Liver (tissue), 9 donors: Measurements from ENCODE around the gene GALNT4. TPM values are rescaled to one million over a fixed set of nuclear protein-coding genes. Genes with fewer than 3 reads are reported as not detected.

Experiments
- DNase-seq: peaks from one replicate; pipeline ENCODE4 v3.0.0-alpha.2; 2017; ENCODE audit warnings: low spot score
- H3K27ac ChIP-seq, 2 donors: one replicate each; pipeline ENCODE4 v1.7.0; 2013; ENCODE audit warnings: inconsistent platforms in 2 of 2, low read length in 2 of 2, control low read depth in 1 of 2, low read depth in 1 of 2, mild to moderate bottlenecking in 1 of 2
- H3K27me3 ChIP-seq, 4 donors: one replicate each; pipeline versions ENCODE4 v1.6.1 to v1.7.0; 2013; ENCODE audit warnings: low read length in 3 of 4, inconsistent platforms in 1 of 4, mild to moderate bottlenecking in 1 of 4, moderate library complexity in 1 of 4; ENCODE audit not compliant: control insufficient read depth in 4 of 4, insufficient read depth in 4 of 4
- H3K36me3 ChIP-seq, 4 donors: one replicate each; pipeline versions ENCODE4 v1.6.1 to v1.7.0; 2013; ENCODE audit warnings: low read length in 3 of 4, mild to moderate bottlenecking in 3 of 4, low read depth in 1 of 4, moderate library complexity in 1 of 4; ENCODE audit not compliant: control insufficient read depth in 4 of 4, insufficient read depth in 3 of 4
- H3K4me1 ChIP-seq, 4 donors: one replicate each; pipeline versions ENCODE4 v1.6.1 to v1.7.0; 2013; ENCODE audit warnings: low read length in 3 of 4, mild to moderate bottlenecking in 3 of 4, moderate library complexity in 1 of 4; ENCODE audit not compliant: control insufficient read depth in 4 of 4, insufficient read depth in 4 of 4
- H3K4me3 ChIP-seq, 3 donors: one replicate each; pipeline versions ENCODE4 v1.6.1 to v1.7.0; 2013; ENCODE audit warnings: low read length in 3 of 3, control low read depth in 1 of 3, low read depth in 1 of 3, mild to moderate bottlenecking in 1 of 3
- H3K9ac ChIP-seq, 2 donors: one replicate each; pipeline ENCODE4 v1.7.0; 2013; ENCODE audit warnings: low read length in 2 of 2, mild to moderate bottlenecking in 2 of 2, moderate library complexity in 2 of 2, control low read depth in 1 of 2, low read depth in 1 of 2
- H3K9me3 ChIP-seq, 4 donors: one replicate each; pipeline versions ENCODE4 v1.6.1 to v1.7.0; 2013; ENCODE audit warnings: low read length in 3 of 4; ENCODE audit not compliant: control insufficient read depth in 4 of 4
- FOXA2 ChIP-seq: IDR thresholded peaks from 2 replicates; pipeline ENCODE4 v1.6.1; 2016; ENCODE audit warnings: antibody characterized with exemption
- GABPA ChIP-seq, 2 donors: IDR thresholded peaks in 1 of 2; conservative IDR thresholded peaks in 1 of 2; 2 replicates each; pipeline ENCODE4 v1.6.1; 2016; ENCODE audit warnings: antibody characterized with exemption in 2 of 2, mild to moderate bottlenecking in 1 of 2, moderate library complexity in 1 of 2
- HNF4A ChIP-seq, 2 donors: conservative IDR thresholded peaks; 2 replicates each; pipeline ENCODE4 v1.6.1; 2016; ENCODE audit warnings: antibody characterized with exemption in 2 of 2, mild to moderate bottlenecking in 2 of 2
- HNF4G ChIP-seq: IDR thresholded peaks from 2 replicates; pipeline ENCODE4 v1.6.1; 2016; ENCODE audit warnings: antibody characterized with exemption
- JUND ChIP-seq, 2 donors: IDR thresholded peaks; 2 replicates each; pipeline ENCODE4 v1.6.1; 2016; ENCODE audit warnings: antibody characterized with exemption in 2 of 2
- NR2F2 ChIP-seq: IDR thresholded peaks from 2 replicates; pipeline ENCODE4 v1.6.1; 2016; ENCODE audit warnings: antibody characterized with exemption
- RAD21 ChIP-seq, 2 donors: IDR thresholded peaks; 2 replicates each; pipeline ENCODE4 v1.6.1; 2016; ENCODE audit warnings: antibody characterized with exemption in 2 of 2, mild to moderate bottlenecking in 2 of 2
- REST ChIP-seq: IDR thresholded peaks from 2 replicates; pipeline ENCODE4 v1.6.1; 2016; ENCODE audit warnings: antibody characterized with exemption, mild to moderate bottlenecking
- RXRA ChIP-seq, 2 donors: IDR thresholded peaks; 2 replicates each; pipeline ENCODE4 v1.6.1; 2017 to 2018; ENCODE audit warnings: antibody characterized with exemption in 2 of 2, mild to moderate bottlenecking in 1 of 2
- SP1 ChIP-seq: IDR thresholded peaks from 2 replicates; pipeline ENCODE4 v1.6.1; 2018; ENCODE audit warnings: antibody characterized with exemption, mild to moderate bottlenecking
- YY1 ChIP-seq: IDR thresholded peaks from 2 replicates; pipeline ENCODE4 v1.6.1; 2016; ENCODE audit warnings: antibody characterized with exemption, mild to moderate bottlenecking
- ZBTB33 ChIP-seq: IDR thresholded peaks from 2 replicates; pipeline ENCODE4 v1.6.1; 2016; ENCODE audit warnings: antibody characterized with exemption
- WGBS: extraction: QIAGEN DNeasy Blood & Tissue Kit; methylation state at CpG from one replicate; pipeline ENCODE4 v1.1.7; 2013; 5-methylcytosine and 5-hydroxymethylcytosine counted together
- polyA plus RNA-seq, 2 donors: library from polyadenylated mRNA; stranded (reverse) in 1 of 2; unstranded in 1 of 2; fragments of 200-250 nt in 1 of 2; fragments of >200 nt in 1 of 2; fragmentation: Nextera tagmentation in 1 of 2; extraction: Ambion mirVana in 1 of 2; gene quantifications; one replicate each; pipeline versions ENCODE4 v1.2.1 to v1.2.3, GENCODE V29; 2013 to 2015
- total RNA-seq, 2 donors: library from RNA; depleted of rRNA; stranded (reverse); fragments of >200 nt; gene quantifications; one replicate each; pipeline ENCODE4 v1.2.3, GENCODE V29; 2014
- TF ChIP-seq, protein P1 (sequence below): IDR thresholded peaks from 2 replicates; pipeline ENCODE4 v1.6.1; 2016; ENCODE audit warnings: antibody characterized with exemption
- donor health status: healthy.
- donor health status: healthy.
- donor health status: healthy.
- donor health status: healthy.
- donor health status: healthy.

Gene GALNT4
- total and polyA plus RNA-seq, 4 donors = 1.7 to 17.1 (median 5.7) TPM

GRCh38 chr12:89566615-89567014, 42.0 kb upstream of the GALNT4 start:
- H3K27ac ChIP-seq = no peak overlapping the region
- no peaks in the 10 kb centered on the region for H3K36me3 ChIP-seq
- TF ChIP-seq REST (no peak), JUND (IDR thresholded peaks at IDR 0.05) (no peak), HNF4A (conservative IDR thresholded peaks at IDR 0.05) (no peak), FOXA2 (no peak), GABPA (IDR thresholded peaks at IDR 0.05 in 1 of 2, conservative IDR thresholded peaks at IDR 0.05 in 1 of 2) (no peak), RAD21 (IDR thresholded peaks at IDR 0.05) (no peak), NR2F2 (no peak), HNF4G (no peak), YY1 (no peak), RXRA (IDR thresholded peaks at IDR 0.05) (no peak), ZBTB33 (no peak)
- H3K4me3 ChIP-seq = no peak overlapping the region
- DNase-seq = no peak
- no peaks in the 10 kb centered on the region for H3K9me3 ChIP-seq
- no peak overlapping the region for H3K9ac ChIP-seq
- no peaks in the 10 kb centered on the region for H3K4me1 ChIP-seq
- H3K27me3 ChIP-seq = no peaks in the 10 kb centered on the region

GRCh38 chr12:89565002-89565401, 40.4 kb upstream of the GALNT4 start:
- no peak overlapping the region for H3K4me3 ChIP-seq
- H3K9me3 ChIP-seq = no peaks in the 10 kb centered on the region
- H3K36me3 ChIP-seq = no peaks in the 10 kb centered on the region
- H3K9ac ChIP-seq = no peak overlapping the region
- TF ChIP-seq, protein P1, sequence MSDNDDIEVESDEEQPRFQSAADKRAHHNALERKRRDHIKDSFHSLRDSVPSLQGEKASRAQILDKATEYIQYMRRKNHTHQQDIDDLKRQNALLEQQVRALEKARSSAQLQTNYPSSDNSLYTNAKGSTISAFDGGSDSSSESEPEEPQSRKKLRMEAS = no peak
- no peak for TF ChIP-seq SP1
- no peak for TF ChIP-seq FOXA2
- no peak for DNase-seq
- H3K27ac ChIP-seq = no peak overlapping the region
- no peaks in the 10 kb centered on the region for H3K27me3 ChIP-seq
- no peaks in the 10 kb centered on the region for H3K4me1 ChIP-seq

DNA sequence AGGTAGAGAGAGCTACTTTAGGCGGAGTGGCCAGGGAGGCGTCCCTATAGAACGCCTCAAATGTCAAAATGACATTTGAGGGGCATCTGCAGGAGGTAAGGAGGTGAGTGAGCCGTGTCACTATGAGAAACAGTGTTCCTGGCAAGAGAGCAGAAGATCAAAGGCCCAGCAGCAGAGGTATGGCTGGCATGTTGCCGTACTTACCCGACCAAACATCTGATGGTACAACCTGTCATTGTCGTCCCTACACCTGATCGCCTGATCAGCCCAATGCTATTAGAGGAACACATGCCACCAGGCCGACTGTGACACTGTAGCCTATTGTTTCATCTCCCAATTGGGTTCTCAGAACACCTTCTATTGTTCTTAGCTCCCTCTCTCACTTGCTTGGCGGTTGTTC, 35.2 kb upstream of the GALNT4 start:
- WGBS = 93% methylated on average over 10 of the region's 10 CpGs
- Histone ChIP-seq H3K9me3 (no peaks in the 10 kb centered on the region), H3K9ac (no peak overlapping the region), H3K27ac (no peak overlapping the region), H3K4me1 (no peaks in the 10 kb centered on the region), H3K27me3 (no peaks in the 10 kb centered on the region), H3K36me3 (no peaks in the 10 kb centered on the region), H3K4me3 (no peak overlapping the region)
- DNase-seq = no peak
- no peak for TF ChIP-seq HNF4A (conservative IDR thresholded peaks at IDR 0.05)
- no peak for TF ChIP-seq YY1
- TF ChIP-seq JUND (IDR thresholded peaks at IDR 0.05) = no peak
